ENCODE measurements around the gene UGT1A1. TPM values are rescaled to one million over a fixed set of nuclear protein-coding genes. Genes with fewer than 3 reads are reported as not detected.

Gene UGT1A1
- total and polyA plus RNA-seq, 10 of the 15 experiments (the other 5 are each of a cell fraction or from before 2014, with no cell fraction given) = not detected

DNA sequence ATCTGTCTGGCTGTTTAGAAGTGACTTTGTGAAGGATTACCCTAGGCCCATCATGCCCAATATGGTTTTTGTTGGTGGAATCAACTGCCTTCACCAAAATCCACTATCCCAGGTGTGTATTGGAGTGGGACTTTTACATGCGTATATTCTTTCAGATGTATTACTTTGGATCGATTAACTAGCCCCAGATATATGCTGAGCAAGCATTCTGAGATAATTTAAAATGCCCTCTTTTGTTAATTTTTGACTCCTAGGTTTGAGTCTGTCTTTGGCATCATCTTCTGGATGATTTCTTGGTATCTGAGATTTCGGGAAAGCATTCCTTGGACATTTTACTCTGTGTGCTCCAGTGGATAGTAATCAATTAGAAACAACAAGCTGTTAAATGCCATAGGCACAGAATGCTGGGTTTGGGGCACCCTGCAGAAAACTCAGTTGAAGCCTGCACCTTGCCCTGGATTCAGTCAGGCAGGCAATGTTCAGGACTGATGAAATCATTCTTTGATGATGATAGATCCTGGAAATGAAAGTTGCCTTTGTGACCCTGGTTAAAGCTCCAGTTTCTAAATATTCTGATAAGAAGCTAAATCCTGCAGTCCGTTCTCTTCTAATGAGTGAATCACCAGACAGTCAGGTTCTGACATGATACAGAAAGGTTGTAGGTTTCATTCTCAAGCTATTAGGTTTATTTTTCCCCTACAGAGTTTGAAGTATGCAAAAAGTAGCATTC lies 1.1 kb downstream of the UGT1A1 start:
- Histone ChIP-seq H3K4me2 (ENCODE audit: control insufficient read depth, insufficient read depth) (no peak overlapping the region), H3K79me2 (ENCODE audit: control insufficient read depth, insufficient read depth, low read length) (no peaks in the 10 kb centered on the region), H2AFZ (ENCODE audit: control insufficient read depth, low read depth, low read length) (no peak overlapping the region), H3K9me3 (replicated peaks; ENCODE audit: control insufficient read depth, insufficient read depth, low read length) (no peaks in the 10 kb centered on the region), H3K27me3 (replicated peaks in 1 of 2; ENCODE audit: control insufficient read depth in 2 of 2, insufficient read depth in 2 of 2, low read length in 1 of 2) (peaks cover 0 to 3% of the 10 kb centered on the region in 2 experiments; a peak in 1 of 4 replicates), H3K4me1 (ENCODE audit: control insufficient read depth, insufficient read depth, low read length) (no peaks in the 10 kb centered on the region), H3K27ac (ENCODE audit: control insufficient read depth, insufficient read depth) (no peak overlapping the region), H3K36me3 (ENCODE audit: control insufficient read depth in 2 of 2, insufficient read depth in 2 of 2, low read length in 1 of 2) (no peaks in the 10 kb centered on the region), H4K20me1 (ENCODE audit: control insufficient read depth, insufficient read depth) (no peaks in the 10 kb centered on the region), H3K9ac (ENCODE audit: control insufficient read depth, insufficient read depth, low read length) (no peak overlapping the region), H3K4me3 (no peak overlapping the region)
- TF ChIP-seq, protein P1, sequence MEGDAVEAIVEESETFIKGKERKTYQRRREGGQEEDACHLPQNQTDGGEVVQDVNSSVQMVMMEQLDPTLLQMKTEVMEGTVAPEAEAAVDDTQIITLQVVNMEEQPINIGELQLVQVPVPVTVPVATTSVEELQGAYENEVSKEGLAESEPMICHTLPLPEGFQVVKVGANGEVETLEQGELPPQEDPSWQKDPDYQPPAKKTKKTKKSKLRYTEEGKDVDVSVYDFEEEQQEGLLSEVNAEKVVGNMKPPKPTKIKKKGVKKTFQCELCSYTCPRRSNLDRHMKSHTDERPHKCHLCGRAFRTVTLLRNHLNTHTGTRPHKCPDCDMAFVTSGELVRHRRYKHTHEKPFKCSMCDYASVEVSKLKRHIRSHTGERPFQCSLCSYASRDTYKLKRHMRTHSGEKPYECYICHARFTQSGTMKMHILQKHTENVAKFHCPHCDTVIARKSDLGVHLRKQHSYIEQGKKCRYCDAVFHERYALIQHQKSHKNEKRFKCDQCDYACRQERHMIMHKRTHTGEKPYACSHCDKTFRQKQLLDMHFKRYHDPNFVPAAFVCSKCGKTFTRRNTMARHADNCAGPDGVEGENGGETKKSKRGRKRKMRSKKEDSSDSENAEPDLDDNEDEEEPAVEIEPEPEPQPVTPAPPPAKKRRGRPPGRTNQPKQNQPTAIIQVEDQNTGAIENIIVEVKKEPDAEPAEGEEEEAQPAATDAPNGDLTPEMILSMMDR (IDR thresholded peaks at IDR 0.05 in 2 of 3, conservative IDR thresholded peaks at IDR 0.05 in 1 of 3; ENCODE audit: control insufficient read depth in 2 of 3, extremely low read depth in 1 of 3, insufficient read depth in 1 of 3, low read depth in 3 of 3, low read length in 3 of 3) = no peak
- TF ChIP-seq MTA2 (IDR thresholded peaks at IDR 0.05; ENCODE audit: low read depth) (no peak), PAX5 (IDR thresholded peaks at IDR 0.05; ENCODE audit: borderline replicate concordance, low read depth, low read length) (no peak), TARDBP (IDR thresholded peaks at IDR 0.05; ENCODE audit: borderline replicate concordance) (no peak), SREBF2 (IDR thresholded peaks at IDR 0.05; ENCODE audit: low read length) (no peak), TAF1 (IDR thresholded peaks at IDR 0.05; ENCODE audit: borderline replicate concordance, low read depth, low read length) (no peak), ZZZ3 (IDR thresholded peaks at IDR 0.05; ENCODE audit: control insufficient read depth, insufficient read length, low read depth) (no peak), EGR1 (IDR thresholded peaks at IDR 0.05; ENCODE audit: borderline replicate concordance in 1 of 2, low read depth in 2 of 2, low read length in 2 of 2) (no peak), BACH1 (IDR thresholded peaks at IDR 0.05; ENCODE audit: borderline replicate concordance) (no peak), CHD2 (IDR thresholded peaks at IDR 0.05; ENCODE audit: borderline replicate concordance, low read depth, low read length) (no peak), YBX1 (IDR thresholded peaks at IDR 0.05) (no peak), JUNB (IDR thresholded peaks at IDR 0.05) (no peak)
- TF ChIP-seq, protein P2, sequence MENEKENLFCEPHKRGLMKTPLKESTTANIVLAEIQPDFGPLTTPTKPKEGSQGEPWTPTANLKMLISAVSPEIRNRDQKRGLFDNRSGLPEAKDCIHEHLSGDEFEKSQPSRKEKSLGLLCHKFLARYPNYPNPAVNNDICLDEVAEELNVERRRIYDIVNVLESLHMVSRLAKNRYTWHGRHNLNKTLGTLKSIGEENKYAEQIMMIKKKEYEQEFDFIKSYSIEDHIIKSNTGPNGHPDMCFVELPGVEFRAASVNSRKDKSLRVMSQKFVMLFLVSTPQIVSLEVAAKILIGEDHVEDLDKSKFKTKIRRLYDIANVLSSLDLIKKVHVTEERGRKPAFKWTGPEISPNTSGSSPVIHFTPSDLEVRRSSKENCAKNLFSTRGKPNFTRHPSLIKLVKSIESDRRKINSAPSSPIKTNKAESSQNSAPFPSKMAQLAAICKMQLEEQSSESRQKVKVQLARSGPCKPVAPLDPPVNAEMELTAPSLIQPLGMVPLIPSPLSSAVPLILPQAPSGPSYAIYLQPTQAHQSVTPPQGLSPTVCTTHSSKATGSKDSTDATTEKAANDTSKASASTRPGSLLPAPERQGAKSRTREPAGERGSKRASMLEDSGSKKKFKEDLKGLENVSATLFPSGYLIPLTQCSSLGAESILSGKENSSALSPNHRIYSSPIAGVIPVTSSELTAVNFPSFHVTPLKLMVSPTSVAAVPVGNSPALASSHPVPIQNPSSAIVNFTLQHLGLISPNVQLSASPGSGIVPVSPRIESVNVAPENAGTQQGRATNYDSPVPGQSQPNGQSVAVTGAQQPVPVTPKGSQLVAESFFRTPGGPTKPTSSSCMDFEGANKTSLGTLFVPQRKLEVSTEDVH (IDR thresholded peaks at IDR 0.05; ENCODE audit: low read depth, partially characterized antibody) = no peak
- intact Hi-C loops (cut with micrococcal nuclease; ENCODE audit: unreplicated experiment) = no loop called here
- ChIA-PET SMC1A (ENCODE audit: uncharacterized antibody, unreplicated experiment) (no interaction called here), RAD21 (ENCODE audit: unreplicated experiment) (interaction anchor here (1.1 kb wide), 1 partner anchor 407 kb away, joined by 3 read pairs; no protein-coding TSS in a partner anchor), CTCF (no interaction called here), POLR2A (no interaction called here)
- WGBS (ENCODE audit: insufficient coverage, insufficient replicate concordance, low lambda C conversion rate, missing lambda C conversion rate) = 29% methylated on average over 4 of the region's 4 CpGs
- in situ Hi-C loops (cut with MboI) = no loop called here
- DNase-seq (ENCODE audit: low read depth, low spot score) (no peak), ATAC-seq (no peak), FAIRE-seq (no peak)
- BruUV-seq (replicated peaks) = no TSS peak

All from GM12878 (cell line).